HG03175 (cell line): ENCODE measurements around the gene BAG5.

Experiments
- ATAC-seq: cut with Tn5 transposase; IDR thresholded peaks from one replicate; pipeline ENCODE4 v1.9.1; 2021; ENCODE audit warnings: mild to moderate bottlenecking, moderate library complexity; ENCODE audit not compliant: unreplicated experiment

The BAG5 gene

GRCh38 chr14:103563844-103564505 is 1.5 kb upstream of the BAG5 start:
- no peak for ATAC-seq

DNA sequence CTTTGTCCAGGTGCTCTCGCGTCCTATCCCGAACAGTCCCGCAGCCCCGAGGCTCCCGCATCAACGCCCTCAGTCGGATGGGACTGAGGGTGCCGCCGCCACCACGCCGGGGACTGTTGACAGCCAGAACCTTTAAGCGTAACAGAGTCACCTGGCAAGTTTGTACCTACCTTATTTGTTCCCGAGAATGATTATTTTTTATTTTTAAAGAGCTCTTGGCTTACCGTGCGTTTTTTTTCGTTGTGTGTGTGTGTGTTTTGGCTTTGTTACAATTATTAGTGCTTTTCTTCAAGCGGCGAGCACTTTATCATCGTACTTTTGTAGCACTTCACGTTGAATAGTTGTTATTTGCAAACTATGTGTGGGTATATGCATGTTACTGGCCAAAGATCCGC is 766 bp upstream of the BAG5 start:
- ATAC-seq = no peak

GRCh38 chr14:103562179-103562428 is 353 bp downstream of the BAG5 start:
- no peak for ATAC-seq

GRCh38 chr14:103561381-103562178 is 877 bp downstream of the BAG5 start:
- ATAC-seq = peak; percentile 28

- no peak for ATAC-seq
Observed at GRCh38 chr14:103560691-103561090, 1.8 kb downstream of the BAG5 start.

DNA sequence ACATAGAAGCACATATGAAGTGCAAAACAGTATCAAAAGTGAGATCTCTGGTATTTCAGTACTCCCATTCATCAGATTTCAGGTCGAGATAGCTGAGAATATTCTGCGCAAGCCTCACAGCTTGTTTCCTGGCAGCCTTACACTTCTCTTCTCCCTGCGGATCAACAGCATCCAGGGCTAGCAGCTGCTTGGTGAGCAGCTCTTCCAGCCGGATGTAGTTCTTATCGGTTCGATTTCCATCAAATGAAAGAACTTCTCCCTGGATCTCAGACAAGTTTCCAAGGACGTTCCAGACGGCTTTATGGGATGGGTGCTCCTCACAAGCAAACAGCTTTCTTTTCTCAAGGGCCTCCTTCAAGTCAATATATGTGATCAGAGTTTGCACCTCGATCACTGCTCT is 2.7 kb downstream of the BAG5 start:
- ATAC-seq = no peak

DNA sequence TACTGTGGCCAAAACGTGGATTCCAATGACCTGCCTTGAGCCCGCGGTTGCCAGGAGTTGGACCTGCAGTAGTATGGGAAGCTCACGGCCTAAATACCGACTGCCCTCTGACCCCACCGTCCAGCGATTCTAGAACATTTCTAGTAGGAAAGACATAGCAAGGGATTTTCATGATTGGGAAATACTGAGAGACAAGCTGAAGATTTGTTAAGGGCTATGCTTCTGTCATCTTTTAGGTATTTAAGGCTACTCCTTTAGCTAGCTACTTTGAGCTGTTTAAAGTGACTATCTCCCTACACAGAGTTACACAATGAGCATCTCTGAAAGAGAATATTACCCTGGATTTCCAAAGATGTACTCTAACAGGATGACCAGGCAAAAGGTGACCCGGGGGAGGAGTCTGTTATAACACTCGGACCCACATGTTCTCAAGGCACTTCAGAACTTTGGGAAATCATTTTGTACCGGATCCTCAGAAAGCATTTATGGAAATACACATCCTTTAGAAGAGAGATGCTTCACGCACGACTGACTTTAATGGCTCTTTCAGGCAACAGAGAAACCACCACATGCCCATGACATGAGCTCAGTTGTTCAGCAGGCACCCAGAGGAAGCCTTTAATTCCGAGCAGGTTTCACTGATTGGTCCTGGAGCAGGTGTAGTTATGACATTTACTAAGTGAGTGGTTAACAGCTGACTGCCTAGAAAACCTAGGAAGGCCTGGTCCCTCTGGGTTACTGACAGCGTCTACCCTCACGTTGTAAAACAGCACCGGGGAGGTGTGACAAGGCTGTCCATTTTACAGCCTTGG is 4.2 kb downstream of the BAG5 start:
- ATAC-seq = no peak

- no peak for ATAC-seq
Observed at GRCh38 chr14:103556946-103557758, 5.3 kb downstream of the BAG5 start.

- ATAC-seq = no peak
Observed at GRCh38 chr14:103555559-103556337, 6.7 kb downstream of the BAG5 start.

DNA sequence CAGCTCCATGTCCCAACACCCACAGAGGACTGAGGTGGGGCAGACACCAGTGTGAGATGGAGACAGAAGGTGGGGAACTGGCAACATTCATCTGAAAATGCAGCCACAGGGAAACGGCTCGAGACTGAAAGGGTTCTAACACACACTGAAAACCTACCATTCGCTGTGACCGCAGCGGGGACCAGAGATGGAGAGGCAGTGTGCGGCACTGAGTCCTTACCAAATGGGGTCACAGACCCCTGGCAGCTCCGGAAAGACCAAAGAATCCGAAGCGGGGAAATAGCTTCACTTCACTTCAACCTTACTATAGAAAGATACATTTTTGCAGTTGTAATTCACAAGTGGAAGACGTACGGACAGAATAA is 9.6 kb downstream of the BAG5 start:
- ATAC-seq = no peak

- no peak for ATAC-seq
Observed at GRCh38 chr14:103552011-103552845, 10.2 kb downstream of the BAG5 start.

GRCh38 chr14:103551338-103551762 is 11.1 kb downstream of the BAG5 start:
- no peak for ATAC-seq

DNA sequence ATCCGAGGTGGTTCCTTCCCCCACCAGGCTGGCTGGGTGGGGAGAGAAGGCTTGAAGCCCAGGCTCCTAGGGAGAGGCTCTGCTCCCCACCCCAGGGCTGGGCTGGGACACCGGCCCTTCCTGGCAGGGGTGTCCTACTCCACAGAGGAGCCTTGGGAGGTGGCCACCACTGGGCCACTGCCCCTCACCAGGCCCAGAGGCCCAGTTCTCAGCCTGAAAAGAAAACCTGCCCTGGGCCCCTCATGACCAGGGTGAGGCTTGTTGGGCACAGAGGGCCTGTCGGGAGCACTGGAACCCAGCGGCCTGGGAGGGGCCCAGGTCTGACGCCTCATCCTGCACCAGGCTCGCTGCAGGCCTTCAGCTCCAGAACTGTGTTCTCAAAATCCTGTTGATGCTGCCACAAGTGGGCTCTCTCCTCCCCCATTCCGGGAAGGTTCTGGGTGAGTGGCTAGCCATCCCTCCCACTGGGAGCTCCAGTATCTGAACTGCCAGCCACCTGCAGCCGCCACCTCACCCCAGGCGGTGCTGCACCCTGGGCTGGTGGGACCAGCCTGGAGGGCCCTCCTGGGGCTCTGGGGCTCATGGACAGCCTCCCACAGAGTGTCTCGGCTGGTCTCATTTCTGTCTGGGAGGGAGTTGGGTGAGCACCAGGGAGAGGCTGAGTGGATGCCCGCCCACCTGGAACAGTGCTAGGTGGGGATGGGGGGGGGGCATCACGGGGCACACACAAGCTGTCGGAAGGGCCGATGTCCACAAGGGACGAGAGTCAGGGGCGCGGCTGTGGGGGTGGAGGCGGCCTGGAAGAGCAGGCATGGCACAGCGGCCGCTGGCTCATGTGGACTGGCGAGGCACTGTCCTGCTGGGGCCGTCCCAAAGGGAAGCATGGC is 11.8 kb downstream of the BAG5 start:
- ATAC-seq = no peak

DNA sequence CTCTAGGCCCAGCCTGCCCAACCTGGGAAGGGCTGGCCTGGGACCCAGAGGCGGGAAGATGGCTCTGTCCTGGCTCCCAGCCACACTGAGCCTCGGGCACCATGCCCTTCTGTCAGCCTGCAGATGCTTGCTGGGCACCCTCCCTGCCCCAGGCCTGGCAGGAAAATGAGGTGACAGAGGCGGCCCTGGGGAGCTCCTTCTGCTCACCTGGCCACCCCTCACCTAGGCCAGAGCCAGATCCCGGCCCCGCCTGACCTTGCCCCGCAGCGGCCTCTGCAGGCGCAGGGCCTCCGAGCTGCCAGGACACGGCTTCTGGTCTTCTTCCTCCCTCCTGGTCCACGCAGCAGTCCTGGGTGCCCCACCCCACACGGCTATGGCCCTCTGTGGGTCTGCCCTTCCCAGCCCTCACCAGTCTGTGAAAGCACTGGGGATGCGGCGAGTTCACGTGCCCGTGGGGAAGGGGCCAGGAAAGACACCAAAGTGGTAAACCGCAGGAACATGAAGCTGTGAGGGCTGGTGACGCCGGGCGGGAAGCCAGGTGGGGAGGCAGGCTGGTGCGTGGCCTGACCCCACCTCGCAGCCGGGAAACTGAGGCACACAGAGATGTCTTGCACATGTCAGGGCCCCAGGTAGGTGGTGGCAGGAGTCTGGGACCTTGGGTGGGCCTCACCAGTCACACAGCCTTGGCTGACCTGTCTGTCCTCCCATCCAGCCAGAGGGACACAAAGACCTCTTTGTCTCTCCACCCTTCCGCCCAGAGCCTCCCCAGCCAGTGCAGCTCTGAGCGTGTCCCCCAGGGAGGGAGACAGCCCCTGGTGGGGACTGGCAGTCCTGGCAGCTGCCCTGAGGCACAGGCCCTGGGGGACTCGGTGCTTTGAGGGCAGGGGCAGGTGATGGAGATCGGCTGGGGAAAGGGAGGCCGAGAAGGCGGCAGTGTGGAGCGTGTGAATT is 12.8 kb downstream of the BAG5 start:
- no peak for ATAC-seq

- no peak for ATAC-seq
Observed at GRCh38 chr14:103548463-103549351, 13.8 kb downstream of the BAG5 start.

DNA sequence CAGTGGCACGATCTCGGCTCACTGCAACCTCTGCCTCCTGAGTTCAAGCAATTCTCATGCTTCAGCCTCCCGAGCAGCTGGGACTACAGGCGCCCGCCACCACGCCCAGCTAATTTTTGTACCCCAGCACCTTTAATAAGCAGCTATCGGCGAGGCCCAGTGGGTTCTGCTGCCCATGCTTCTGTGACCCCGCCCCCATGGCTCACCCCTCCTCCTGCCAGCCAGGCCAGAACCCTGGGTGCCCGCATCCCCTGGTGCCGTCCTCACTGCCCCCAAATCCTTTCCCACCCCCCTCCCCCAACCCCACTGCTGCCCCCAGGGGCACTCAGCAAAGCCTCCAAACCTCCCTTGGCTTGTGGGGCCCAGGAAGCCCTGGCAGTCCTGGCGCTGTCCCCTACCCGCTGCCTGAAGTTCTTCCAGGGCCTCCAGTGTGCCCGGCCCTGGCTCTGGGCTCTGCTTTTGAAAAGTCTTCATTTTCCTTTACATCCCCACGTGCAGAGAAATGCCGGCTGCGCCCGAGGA is 14.5 kb downstream of the BAG5 start:
- ATAC-seq = no peak
